D721Med (cell line): ENCODE data around the gene CETP.

Experiments used
- DNase-seq: peaks from one replicate; pipeline ENCODE4 v3.0.0; 2011; ENCODE audit warnings: low spot score; ENCODE audit not compliant: insufficient read length
- FAIRE-seq: peaks from 2 replicates; lab custom pipeline; 2011; peaks lifted over from hg19 to GRCh38; lab: Jason Lieb, UNC
- TF ChIP-seq, protein P1 (sequence below): IDR thresholded peaks from 2 replicates; pipeline ENCODE4 v1.5.1; 2012; ENCODE audit warnings: mild to moderate bottlenecking, control low read depth; ENCODE audit not compliant: insufficient read depth; ENCODE audit errors: missing control alignments

Gene CETP

DNA sequence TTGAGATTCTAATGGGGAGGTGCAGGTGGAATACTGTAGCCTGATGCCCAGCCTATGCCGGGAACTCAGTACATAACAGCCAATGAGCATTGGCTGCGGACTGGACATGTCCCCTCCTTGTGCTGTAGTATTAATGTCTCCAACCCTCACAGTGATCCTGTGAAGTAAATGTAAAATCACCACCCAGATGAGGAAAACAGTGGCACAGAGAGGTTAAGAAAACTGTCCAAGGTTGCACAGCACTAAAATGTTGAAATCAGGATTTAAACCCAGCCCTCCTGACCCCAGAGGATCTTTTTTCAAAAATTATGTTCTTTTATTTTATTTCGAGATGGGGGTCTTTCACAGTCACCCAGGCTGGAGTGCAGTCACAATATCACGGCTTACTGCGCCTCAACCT, 35.5 kb downstream of the CETP start:
- FAIRE-seq (no peak), DNase-seq (no peak)
- TF ChIP-seq, protein P1, sequence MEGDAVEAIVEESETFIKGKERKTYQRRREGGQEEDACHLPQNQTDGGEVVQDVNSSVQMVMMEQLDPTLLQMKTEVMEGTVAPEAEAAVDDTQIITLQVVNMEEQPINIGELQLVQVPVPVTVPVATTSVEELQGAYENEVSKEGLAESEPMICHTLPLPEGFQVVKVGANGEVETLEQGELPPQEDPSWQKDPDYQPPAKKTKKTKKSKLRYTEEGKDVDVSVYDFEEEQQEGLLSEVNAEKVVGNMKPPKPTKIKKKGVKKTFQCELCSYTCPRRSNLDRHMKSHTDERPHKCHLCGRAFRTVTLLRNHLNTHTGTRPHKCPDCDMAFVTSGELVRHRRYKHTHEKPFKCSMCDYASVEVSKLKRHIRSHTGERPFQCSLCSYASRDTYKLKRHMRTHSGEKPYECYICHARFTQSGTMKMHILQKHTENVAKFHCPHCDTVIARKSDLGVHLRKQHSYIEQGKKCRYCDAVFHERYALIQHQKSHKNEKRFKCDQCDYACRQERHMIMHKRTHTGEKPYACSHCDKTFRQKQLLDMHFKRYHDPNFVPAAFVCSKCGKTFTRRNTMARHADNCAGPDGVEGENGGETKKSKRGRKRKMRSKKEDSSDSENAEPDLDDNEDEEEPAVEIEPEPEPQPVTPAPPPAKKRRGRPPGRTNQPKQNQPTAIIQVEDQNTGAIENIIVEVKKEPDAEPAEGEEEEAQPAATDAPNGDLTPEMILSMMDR: no peak

GRCh38 chr16:56997931-56998330, 36.2 kb downstream of the CETP start:
- DNase-seq: no peak
- TF ChIP-seq, protein P1: no peak
- no peak for FAIRE-seq

DNA sequence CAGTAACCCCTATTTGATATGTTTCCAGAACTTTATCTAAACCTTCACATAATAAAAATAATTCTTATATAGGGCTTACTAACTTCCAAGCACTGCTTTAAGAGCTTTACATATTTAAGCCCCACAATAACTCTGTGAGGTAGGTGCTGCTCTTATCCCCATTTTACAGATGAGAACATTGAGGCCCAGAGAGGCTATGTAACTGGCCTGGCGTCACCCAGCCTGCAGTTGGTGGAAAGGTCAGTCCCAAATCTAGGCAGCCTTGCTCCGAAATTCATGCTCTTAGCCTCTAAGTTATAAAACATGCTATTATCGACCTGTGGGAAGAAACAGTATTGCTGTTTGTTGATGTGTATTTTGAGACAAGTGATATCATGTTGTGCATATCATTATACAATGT, 36.6 kb downstream of the CETP start:
- TF ChIP-seq, protein P1: no peak
- FAIRE-seq: no peak
- DNase-seq: no peak

- DNase-seq (no peak), FAIRE-seq (no peak)
- TF ChIP-seq, protein P1: no peak
These were observed 37.1 kb downstream of the CETP start for GRCh38 chr16:56998861-56999260.

- FAIRE-seq (no peak), DNase-seq (no peak)
These were observed 37.9 kb downstream of the CETP start for GRCh38 chr16:56999409-57000270.

GRCh38 chr16:57000271-57001025, 38.7 kb downstream of the CETP start:
- no peak for DNase-seq
- FAIRE-seq: no peak
- TF ChIP-seq, protein P1: no peak

More at GRCh38 chr16:56999409-57000270, 37.9 kb downstream of the CETP start:
- TF ChIP-seq, protein P1: no peak
